Adipose tissue (tissue), 3 donors: ENCODE results near the gene ZNF460. TPM values are rescaled to one million over a fixed set of nuclear protein-coding genes. Genes with fewer than 3 reads are reported as not detected.
A peak's percentile ranks its signal among the peaks of the same experiment; 100 is the strongest.
"Not testable (repeated sequence)": the region's sequence is repeated elsewhere in the genome, so short reads cannot be mapped to it uniquely, and the experiment has no call there.

Source experiments
- H3K27ac ChIP-seq: one replicate; pipeline ENCODE4 v1.5.1; 2013; ENCODE audit warnings: low read depth, low read length
- WGBS, 3 donors: extraction: QIAGEN DNeasy Blood & Tissue Kit; methylation state at CpG; one replicate each; pipeline ENCODE4 v1.1.7; 2013; 5-methylcytosine and 5-hydroxymethylcytosine counted together
- polyA plus RNA-seq, 3 donors: library from polyadenylated mRNA; stranded (reverse); fragments of 200-250 nt; gene quantifications; one replicate each; pipeline ENCODE4 v1.2.3, GENCODE V29; 2013
- donor health status: healthy with polysubstance abuse.
- donor health status: Bipolar disorder and iron deficiency.
- donor health status: healthy.

The ZNF460 gene
- polyA plus RNA-seq, 3 donors = 0.39 to 3.0 (median 1.9) TPM

GRCh38 chr19:57273014-57273413 lies 7.3 kb upstream of the ZNF460 start:
- no peak overlapping the region for H3K27ac ChIP-seq
- WGBS, 3 donors = 96 to 98% (median 97%) methylated on average over 1 of the region's 1 CpG

- no peak overlapping the region for H3K27ac ChIP-seq
- WGBS, 3 donors = 74 to 86% (median 75%) methylated on average over 1 of the region's 1 CpG
These were observed 3.9 kb upstream of the ZNF460 start for GRCh38 chr19:57276430-57276829.

GRCh38 chr19:57278481-57278880 lies 1.8 kb upstream of the ZNF460 start:
- not testable (repeated sequence) for H3K27ac ChIP-seq
- WGBS, 3 donors = 83 to 91% (median 87%) methylated on average over 2 of the region's 2 CpGs

GRCh38 chr19:57279418-57280164 lies 694 bp upstream of the ZNF460 start:
- H3K27ac ChIP-seq = peak overlapping the region; percentile 96
- 4 to 6% (median 4%) methylated on average over 25 of the region's 25 CpGs for WGBS, 3 donors

- WGBS, 3 donors = 1 to 3% (median 3%) methylated on average over 6 of the region's 6 CpGs
- H3K27ac ChIP-seq = peak overlapping the region; percentile 96
These were observed 696 bp downstream of the ZNF460 start for GRCh38 chr19:57280962-57281400.

GRCh38 chr19:57282011-57282643 lies 1.8 kb downstream of the ZNF460 start:
- no peak overlapping the region for H3K27ac ChIP-seq
- 76 to 83% (median 76%) methylated on average over 5 of the region's 5 CpGs for WGBS, 3 donors

- WGBS, 3 donors = 94 to 96% (median 95%) methylated on average over 4 of the region's 4 CpGs
These were observed 8.1 kb downstream of the ZNF460 start for GRCh38 chr19:57288373-57288772.

GRCh38 chr19:57290970-57291369 lies 10.7 kb downstream of the ZNF460 start:
- H3K27ac ChIP-seq = no peak overlapping the region
- 96 to 97% (median 96%) methylated on average over 11 of the region's 11 CpGs for WGBS, 3 donors

More at GRCh38 chr19:57288373-57288772, 8.1 kb downstream of the ZNF460 start:
- no peak overlapping the region for H3K27ac ChIP-seq

- 71 to 85% (median 85%) methylated on average over 1 of the region's 1 CpG for WGBS, 3 donors
- no peak overlapping the region for H3K27ac ChIP-seq
These were observed 12.3 kb downstream of the ZNF460 start for GRCh38 chr19:57292547-57292946.

GRCh38 chr19:57293719-57294118 lies 13.4 kb downstream of the ZNF460 start:
- H3K27ac ChIP-seq = no peak overlapping the region
- WGBS, 3 donors = 97% methylated on average over 1 of the region's 1 CpG

- WGBS, 3 donors = 75 to 100% (median 85%) methylated on average over 1 of the region's 1 CpG
- no peak overlapping the region for H3K27ac ChIP-seq
These were observed 21.8 kb downstream of the ZNF460 start for GRCh38 chr19:57302020-57302465.

- H3K27ac ChIP-seq = no peak overlapping the region
- WGBS, 3 donors = 79 to 89% (median 81%) methylated on average over 7 of the region's 7 CpGs
These were observed 22.6 kb downstream of the ZNF460 start for GRCh38 chr19:57302727-57303401.

- WGBS, 3 donors = 0 to 82% (median 35%) methylated on average over 1 of the region's 1 CpG
- no peak overlapping the region for H3K27ac ChIP-seq
These were observed 24.8 kb downstream of the ZNF460 start for GRCh38 chr19:57305056-57305455.

GRCh38 chr19:57308514-57308913 lies 28.2 kb downstream of the ZNF460 start:
- no peak overlapping the region for H3K27ac ChIP-seq

- WGBS, 3 donors = 67 to 79% (median 77%) methylated on average over 2 of the region's 2 CpGs
- no peak overlapping the region for H3K27ac ChIP-seq
These were observed 30.5 kb downstream of the ZNF460 start for GRCh38 chr19:57310792-57311191.

GRCh38 chr19:57314146-57314545 lies 33.9 kb downstream of the ZNF460 start:
- WGBS, 3 donors = 62 to 81% (median 79%) methylated on average over 4 of the region's 4 CpGs
- H3K27ac ChIP-seq = no peak overlapping the region

- no peak overlapping the region for H3K27ac ChIP-seq
- WGBS, 3 donors = 14 to 24% (median 24%) methylated on average over 29 of the region's 29 CpGs
These were observed 37.2 kb downstream of the ZNF460 start for GRCh38 chr19:57317503-57317902.

- 0% methylated on average over 1 of the region's 1 CpG for WGBS, 3 donors
- H3K27ac ChIP-seq = no peak overlapping the region
These were observed 39.5 kb downstream of the ZNF460 start for GRCh38 chr19:57319869-57320179.
